ENCODE data around the gene TNFRSF18. TPM values are rescaled to one million over a fixed set of nuclear protein-coding genes. Genes with fewer than 3 reads are reported as not detected.
A peak's percentile ranks its signal among the peaks of the same experiment; 100 is the strongest.

The TNFRSF18 gene
- total RNA-seq, 1 donor from 2014 or later: 0.98 TPM

DNA sequence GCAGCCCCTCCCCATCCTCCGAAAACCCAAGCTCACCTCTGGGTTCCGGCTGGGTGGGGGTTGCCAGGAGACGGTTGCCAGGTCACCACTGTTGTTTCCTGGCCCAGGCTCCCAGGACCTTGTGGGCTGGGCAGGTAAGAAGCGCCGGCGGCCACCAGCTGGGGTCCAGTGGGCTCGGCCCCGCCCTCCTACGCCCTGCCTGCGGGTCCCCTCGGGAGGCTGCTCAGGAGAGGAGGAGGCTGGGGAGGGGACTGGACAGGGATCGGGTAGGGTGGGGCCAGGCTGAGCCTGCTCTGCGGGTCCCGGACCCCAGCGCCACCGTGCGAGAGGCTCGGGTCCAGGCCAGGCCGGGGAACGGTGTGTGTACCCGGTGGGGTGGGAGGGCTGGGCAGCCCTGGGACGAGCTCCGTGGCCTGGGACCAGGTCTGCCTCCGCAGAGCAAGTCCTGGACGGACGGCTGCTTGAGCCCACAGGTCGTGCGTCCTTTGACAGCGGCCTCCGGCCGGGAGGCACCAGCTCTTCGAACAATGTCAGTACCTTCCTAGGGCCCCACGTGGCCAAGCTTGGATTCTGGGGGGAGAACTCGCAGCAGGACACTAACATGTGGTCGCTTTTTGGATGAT is 32.5 kb downstream of the TNFRSF18 start, which contains the start of gene TTLL10:
Gene TTLL10, plus strand, starts transcription at position 88 of the 623 bp plus-strand sequence. CDS start 5,336 bp downstream, outside the sequence.
- Histone ChIP-seq H3K27ac (no peak within 1 kb of the TSS), H3K27me3 (peaks cover 48% of the 10 kb centered on the region), H3K9me3 (no peaks in the 10 kb centered on the region), H3K4me3 (no peak within 1 kb of the TSS), H3K4me1 (no peaks in the 10 kb centered on the region), H3K36me3 (no peaks in the 10 kb centered on the region)
- DNase-seq (no peak), ATAC-seq (peak; percentile 3)
- TF ChIP-seq, protein P1, sequence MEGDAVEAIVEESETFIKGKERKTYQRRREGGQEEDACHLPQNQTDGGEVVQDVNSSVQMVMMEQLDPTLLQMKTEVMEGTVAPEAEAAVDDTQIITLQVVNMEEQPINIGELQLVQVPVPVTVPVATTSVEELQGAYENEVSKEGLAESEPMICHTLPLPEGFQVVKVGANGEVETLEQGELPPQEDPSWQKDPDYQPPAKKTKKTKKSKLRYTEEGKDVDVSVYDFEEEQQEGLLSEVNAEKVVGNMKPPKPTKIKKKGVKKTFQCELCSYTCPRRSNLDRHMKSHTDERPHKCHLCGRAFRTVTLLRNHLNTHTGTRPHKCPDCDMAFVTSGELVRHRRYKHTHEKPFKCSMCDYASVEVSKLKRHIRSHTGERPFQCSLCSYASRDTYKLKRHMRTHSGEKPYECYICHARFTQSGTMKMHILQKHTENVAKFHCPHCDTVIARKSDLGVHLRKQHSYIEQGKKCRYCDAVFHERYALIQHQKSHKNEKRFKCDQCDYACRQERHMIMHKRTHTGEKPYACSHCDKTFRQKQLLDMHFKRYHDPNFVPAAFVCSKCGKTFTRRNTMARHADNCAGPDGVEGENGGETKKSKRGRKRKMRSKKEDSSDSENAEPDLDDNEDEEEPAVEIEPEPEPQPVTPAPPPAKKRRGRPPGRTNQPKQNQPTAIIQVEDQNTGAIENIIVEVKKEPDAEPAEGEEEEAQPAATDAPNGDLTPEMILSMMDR (IDR thresholded peaks at IDR 0.05): no peak
- intact Hi-C loops (cut with DNase I): no loop called here

DNA sequence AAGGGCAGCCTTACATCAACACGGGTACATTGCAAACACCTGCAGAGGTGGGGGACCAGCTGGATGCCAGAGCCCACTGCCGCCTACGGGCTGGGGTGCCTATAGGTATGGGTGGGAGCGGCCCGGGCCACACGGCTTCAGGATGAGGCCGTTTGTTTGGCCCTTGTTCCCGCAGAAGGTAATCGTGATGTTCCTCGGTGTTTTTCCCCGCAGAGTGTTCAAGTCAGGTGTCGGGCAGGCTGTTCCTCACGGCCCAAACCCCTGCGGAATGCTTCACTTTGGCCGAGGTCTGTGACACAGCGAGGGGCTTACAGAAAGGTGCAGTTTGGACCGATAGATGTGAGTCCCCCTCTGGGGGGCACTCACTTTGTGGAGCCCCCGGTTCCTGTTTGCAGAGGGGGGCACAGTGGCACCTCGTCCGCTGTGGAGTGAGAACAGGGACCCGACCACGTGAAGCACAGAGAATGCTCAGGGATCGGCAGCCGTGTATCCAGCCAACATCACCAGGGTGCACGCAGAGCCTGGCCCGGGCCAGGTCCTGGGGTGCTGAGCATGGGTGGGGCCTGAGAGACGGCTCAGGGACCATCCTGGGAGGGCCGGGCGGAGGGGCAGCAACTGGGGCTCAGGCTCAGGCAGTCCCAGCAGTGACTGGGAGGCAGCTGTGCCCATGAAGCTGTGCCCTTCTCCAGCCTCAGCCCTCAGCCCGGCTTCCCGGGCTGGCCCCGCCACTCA is 33.2 kb downstream of the TNFRSF18 start:
- H3K9me3 ChIP-seq: no peaks in the 10 kb centered on the region

DNA sequence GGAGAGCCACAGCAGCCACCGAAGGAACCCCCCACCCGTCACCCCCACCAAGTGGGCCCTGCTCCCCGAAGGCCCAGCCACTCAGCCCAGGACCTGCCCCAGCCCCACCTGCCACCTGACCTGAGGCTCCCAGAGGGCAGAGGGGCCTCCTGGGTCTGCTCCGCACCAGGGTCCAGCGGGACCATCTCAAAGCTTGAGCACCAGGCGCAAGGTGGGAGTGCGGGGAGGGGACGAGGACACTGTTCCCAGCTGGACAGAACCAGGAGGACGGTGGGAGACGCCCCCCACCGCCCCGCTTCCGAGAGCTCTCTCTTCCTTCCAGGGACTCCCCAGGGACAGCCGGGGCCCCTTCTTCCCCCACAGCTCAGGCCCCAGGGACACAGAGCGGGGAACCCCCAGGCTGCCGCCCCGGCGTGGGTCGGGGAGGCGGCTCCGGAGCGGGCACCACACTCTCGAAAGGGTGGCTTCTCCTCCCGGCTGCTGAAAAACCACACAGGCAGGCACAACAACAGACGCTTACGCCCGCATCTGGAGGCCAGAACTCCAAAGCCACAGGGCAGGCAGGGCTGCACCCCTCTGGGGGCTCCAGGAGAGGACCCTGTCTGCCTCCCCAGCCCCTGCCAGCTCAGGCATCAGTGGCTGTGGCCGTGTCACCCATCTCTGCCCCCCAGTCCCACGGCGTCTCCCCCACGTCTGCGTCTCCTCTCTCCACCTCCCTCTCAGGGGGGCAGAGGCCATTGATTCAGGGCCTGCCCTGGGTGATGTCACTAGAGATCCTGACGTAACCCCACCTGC is 34.6 kb downstream of the TNFRSF18 start:
- H3K36me3 ChIP-seq: no peaks in the 10 kb centered on the region
- DNase-seq (no peak), ATAC-seq (no peak)
- H3K27ac ChIP-seq: no peak overlapping the region
- TF ChIP-seq, protein P1 (IDR thresholded peaks at IDR 0.05): no peak
- H3K9me3 ChIP-seq: no peaks in the 10 kb centered on the region
- intact Hi-C loops (cut with DNase I): no loop called here
- no peak overlapping the region for H3K4me3 ChIP-seq
- peaks cover 51% of the 10 kb centered on the region for H3K27me3 ChIP-seq
- no peaks in the 10 kb centered on the region for H3K4me1 ChIP-seq

More for the DNA sequence above, 33.2 kb downstream of the TNFRSF18 start:
- Histone ChIP-seq H3K4me3 (no peak overlapping the region), H3K27ac (no peak overlapping the region), H3K4me1 (no peaks in the 10 kb centered on the region), H3K27me3 (peaks cover 51% of the 10 kb centered on the region), H3K36me3 (no peaks in the 10 kb centered on the region)
- ATAC-seq (no peak), DNase-seq (no peak)
- TF ChIP-seq, protein P1 (IDR thresholded peaks at IDR 0.05): no peak
- intact Hi-C loops (cut with DNase I): no loop called here

DNA sequence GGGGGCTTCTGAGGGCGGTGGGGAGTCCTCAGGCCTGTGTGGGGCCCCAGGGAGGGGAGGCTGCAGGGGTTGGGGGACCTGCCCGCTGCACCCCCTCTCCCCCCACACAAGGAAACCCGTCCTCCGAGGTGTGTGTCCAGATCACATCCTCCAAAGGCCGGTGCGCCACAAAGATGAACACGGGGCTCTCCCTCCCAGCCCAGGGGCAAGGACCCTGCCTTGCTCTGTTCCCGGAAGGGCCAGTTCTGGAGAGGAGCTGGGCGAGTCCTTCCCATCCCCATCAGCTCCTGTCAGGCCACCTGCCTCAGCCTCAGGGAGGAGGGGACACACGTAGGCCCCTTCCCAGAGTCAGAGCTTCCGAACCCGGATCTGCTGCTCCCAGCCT is 35.2 kb downstream of the TNFRSF18 start:
- Histone ChIP-seq H3K4me3 (no peak overlapping the region), H3K27me3 (peaks cover 51% of the 10 kb centered on the region), H3K9me3 (no peaks in the 10 kb centered on the region), H3K27ac (no peak overlapping the region), H3K4me1 (no peaks in the 10 kb centered on the region), H3K36me3 (no peaks in the 10 kb centered on the region)
- intact Hi-C loops (cut with DNase I): no loop called here
- TF ChIP-seq, protein P1 (IDR thresholded peaks at IDR 0.05): no peak
- ATAC-seq (no peak), DNase-seq (no peak)

DNA sequence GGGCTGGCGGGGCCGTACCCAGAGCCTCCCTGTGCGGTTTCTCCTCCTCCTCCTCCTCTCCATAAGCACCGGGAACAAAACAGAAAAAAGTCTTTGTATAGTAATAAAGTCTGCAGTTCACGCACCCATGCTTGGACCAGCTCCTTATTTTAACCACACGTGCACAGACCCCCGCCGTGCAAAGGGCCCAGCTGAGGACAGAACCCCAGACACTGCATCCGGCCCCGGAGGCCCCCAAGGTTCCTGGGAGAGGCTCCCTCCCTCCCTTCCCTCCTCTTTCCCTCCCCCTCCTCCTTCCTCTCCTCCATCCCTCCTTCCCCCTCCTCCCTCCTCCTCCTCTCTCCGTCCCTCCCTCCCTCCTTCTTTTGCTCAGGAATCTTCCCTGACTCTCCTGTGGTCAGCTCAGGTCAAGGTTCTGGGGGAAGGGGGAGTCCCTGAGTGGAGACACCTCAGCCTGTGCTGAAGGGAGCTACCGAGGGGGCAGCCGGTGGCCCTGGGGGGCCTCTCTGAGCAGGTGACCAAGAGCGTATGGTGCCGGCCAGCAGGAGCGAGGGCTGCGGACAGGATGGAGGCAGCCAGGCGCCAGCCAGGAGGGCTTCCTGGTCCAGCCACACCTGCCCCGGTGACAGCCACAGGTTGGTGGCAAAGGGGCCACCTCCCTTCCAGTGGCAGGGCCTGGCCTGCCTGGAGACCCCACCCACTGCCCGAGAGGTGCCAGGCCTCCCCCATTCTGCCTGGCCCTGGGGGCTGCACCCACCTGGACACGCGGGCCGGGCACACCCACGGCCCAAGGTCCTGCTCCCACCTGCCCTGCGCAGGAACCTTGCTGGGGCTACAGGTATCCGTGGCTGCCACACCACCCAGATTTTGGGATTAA is 35.9 kb downstream of the TNFRSF18 start:
- TF ChIP-seq, protein P1 (IDR thresholded peaks at IDR 0.05): no peak
- DNase-seq: no peak
- Histone ChIP-seq H3K27ac (no peak overlapping the region), H3K36me3 (no peaks in the 10 kb centered on the region), H3K27me3 (peaks cover 51% of the 10 kb centered on the region), H3K4me1 (peaks cover 2% of the 10 kb centered on the region), H3K9me3 (no peaks in the 10 kb centered on the region), H3K4me3 (no peak overlapping the region)
- no peak for ATAC-seq
- intact Hi-C loops (cut with DNase I): no loop called here
